ENCODE measurements around the gene OVAAL.

The OVAAL gene

GRCh38 chr1:180611016-180611930, 52.5 kb downstream of the OVAAL start:
- in situ Hi-C loops (cut with HindIII; ENCODE audit: low pct_ligation_motif_present, low sequenced_read_pairs), result no loop called here
- TF ChIP-seq, protein P1, sequence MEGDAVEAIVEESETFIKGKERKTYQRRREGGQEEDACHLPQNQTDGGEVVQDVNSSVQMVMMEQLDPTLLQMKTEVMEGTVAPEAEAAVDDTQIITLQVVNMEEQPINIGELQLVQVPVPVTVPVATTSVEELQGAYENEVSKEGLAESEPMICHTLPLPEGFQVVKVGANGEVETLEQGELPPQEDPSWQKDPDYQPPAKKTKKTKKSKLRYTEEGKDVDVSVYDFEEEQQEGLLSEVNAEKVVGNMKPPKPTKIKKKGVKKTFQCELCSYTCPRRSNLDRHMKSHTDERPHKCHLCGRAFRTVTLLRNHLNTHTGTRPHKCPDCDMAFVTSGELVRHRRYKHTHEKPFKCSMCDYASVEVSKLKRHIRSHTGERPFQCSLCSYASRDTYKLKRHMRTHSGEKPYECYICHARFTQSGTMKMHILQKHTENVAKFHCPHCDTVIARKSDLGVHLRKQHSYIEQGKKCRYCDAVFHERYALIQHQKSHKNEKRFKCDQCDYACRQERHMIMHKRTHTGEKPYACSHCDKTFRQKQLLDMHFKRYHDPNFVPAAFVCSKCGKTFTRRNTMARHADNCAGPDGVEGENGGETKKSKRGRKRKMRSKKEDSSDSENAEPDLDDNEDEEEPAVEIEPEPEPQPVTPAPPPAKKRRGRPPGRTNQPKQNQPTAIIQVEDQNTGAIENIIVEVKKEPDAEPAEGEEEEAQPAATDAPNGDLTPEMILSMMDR (IDR thresholded peaks at IDR 0.05; ENCODE audit: low read depth, low read length, missing control alignments), result no peak
- Histone ChIP-seq H3K36me3 (replicated peaks) (no peaks in the 10 kb centered on the region), H3K4me3 (ENCODE audit: low read depth, low read length) (no peak overlapping the region), H3K27me3 (replicated peaks) (no peaks in the 10 kb centered on the region), H3K27ac (no peak overlapping the region)
- DNase-seq, result no peak

DNA sequence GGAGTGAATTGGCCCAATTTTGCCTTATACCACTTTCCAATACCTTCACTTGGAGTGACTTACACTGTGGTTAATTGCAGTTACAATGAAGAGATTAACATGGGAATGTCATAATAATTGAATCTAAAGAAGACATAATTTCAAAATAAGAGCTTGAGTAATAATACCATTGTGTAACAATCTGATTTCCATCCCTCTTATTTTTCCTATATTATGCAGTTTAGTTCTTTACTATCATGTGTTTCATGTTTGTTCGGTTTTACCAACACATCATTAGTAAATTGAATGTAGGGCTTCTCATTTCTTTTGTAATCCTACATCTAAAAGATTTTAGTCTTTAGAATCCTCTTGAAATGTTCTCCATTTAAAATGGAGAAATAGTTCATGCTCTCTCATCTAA, 53.9 kb downstream of the OVAAL start:
- H3K36me3 ChIP-seq (replicated peaks), result no peaks in the 10 kb centered on the region
- DNase-seq, result no peak
- no peak overlapping the region for H3K4me3 ChIP-seq (ENCODE audit: low read depth, low read length)
- TF ChIP-seq, protein P1 (IDR thresholded peaks at IDR 0.05; ENCODE audit: low read depth, low read length, missing control alignments), result no peak
- H3K27me3 ChIP-seq (replicated peaks), result no peaks in the 10 kb centered on the region
- in situ Hi-C loops (cut with HindIII; ENCODE audit: low pct_ligation_motif_present, low sequenced_read_pairs), result no loop called here
- H3K27ac ChIP-seq, result no peak overlapping the region

DNA sequence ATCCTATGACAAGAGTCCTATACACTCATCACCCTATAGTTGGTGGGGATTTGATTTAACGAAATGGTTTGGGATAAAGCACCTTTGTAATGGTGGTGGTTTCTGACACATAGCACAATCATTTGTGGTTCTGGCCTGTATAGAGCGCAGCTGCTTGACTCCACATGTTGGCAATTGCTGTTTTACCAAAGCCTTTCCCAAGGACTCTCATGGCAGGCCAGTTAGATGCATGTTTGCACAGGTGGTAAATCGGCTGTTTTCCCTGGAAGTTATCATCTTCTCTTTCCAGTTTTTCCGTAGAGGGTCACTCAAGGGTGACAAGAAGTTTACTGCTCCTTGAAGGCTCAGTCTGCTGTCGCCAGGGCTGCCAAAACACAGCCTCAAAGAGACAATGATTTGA, 56.0 kb downstream of the OVAAL start:
- DNase-seq, result no peak
- in situ Hi-C loops (cut with HindIII; ENCODE audit: low pct_ligation_motif_present, low sequenced_read_pairs), result no loop called here
- H3K27me3 ChIP-seq (replicated peaks), result no peaks in the 10 kb centered on the region
- TF ChIP-seq, protein P1 (IDR thresholded peaks at IDR 0.05; ENCODE audit: low read depth, low read length, missing control alignments), result no peak
- no peak overlapping the region for H3K4me3 ChIP-seq (ENCODE audit: low read depth, low read length)
- H3K36me3 ChIP-seq (replicated peaks), result no peaks in the 10 kb centered on the region
- H3K27ac ChIP-seq, result no peak overlapping the region

- Histone ChIP-seq H3K27me3 (replicated peaks) (no peaks in the 10 kb centered on the region), H3K27ac (no peak overlapping the region), H3K36me3 (replicated peaks) (no peaks in the 10 kb centered on the region), H3K4me3 (ENCODE audit: low read depth, low read length) (no peak overlapping the region)
- no peak for DNase-seq
- in situ Hi-C loops (cut with HindIII; ENCODE audit: low pct_ligation_motif_present, low sequenced_read_pairs), result no loop called here
- TF ChIP-seq, protein P1 (IDR thresholded peaks at IDR 0.05; ENCODE audit: low read depth, low read length, missing control alignments), result no peak
Observed at GRCh38 chr1:180615493-180616290, 56.9 kb downstream of the OVAAL start.
